Measurements from ENCODE around the gene COLEC11.
A peak's percentile ranks its signal among the peaks of the same experiment; 100 is the strongest.
"Not testable (repeated sequence)": the region's sequence is repeated elsewhere in the genome, so short reads cannot be mapped to it uniquely, and the experiment has no call there.

Gene COLEC11

DNA sequence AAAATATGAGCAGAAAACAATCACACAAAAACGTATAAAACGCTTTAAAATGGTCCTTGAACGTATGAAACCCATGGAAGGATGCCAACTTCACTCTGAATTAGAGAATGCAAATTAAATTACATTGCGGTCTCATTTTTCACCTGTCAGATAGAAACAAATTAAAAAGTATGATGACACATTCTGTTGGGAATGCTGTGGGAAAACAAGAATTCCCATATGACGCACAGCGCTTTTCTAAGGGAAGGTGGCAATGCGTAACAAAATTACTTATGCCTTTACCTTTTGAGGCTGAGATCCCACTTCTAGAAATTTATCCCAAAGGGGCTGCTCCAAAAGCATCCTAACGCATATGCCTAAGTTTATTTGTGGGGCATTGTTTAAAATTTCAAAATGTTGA lies 23.6 kb upstream of the COLEC11 start:
- Histone ChIP-seq H3K9ac (ENCODE audit: low read length) (no peak overlapping the region), H4K20me1 (ENCODE audit: low read depth, low read length) (peaks cover 5% of the 10 kb centered on the region; the same call in 1 of the 2 replicates)

DNA sequence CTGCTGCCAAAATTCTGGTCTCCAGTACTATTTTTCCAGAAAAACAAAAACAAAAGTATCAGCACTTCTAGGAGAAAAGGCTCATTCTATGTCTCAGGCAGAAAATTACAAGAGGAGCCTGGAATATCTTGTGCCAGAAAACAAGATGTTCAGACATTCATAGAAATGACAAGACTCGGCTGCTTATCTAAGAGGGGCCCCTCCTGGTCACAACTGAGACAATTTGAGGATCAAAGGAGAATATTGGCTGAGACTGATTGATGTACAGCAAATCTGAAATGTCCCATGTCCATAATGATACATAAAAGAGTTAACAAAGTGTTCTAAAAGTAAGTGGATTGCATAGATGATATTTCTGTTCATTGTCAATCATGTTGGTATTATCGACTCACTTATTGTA lies 22.3 kb upstream of the COLEC11 start:
- Histone ChIP-seq H3K9me2 (replicated peaks; ENCODE audit: insufficient read depth, low read length) (no peaks in the 10 kb centered on the region), H3K9ac (ENCODE audit: low read length) (no peak overlapping the region), H3K79me2 (ENCODE audit: insufficient read depth, low read length) (peaks cover 25% of the 10 kb centered on the region), H3F3A (ENCODE audit: insufficient read depth) (peaks cover 4% of the 10 kb centered on the region; the same call in 1 of the 2 replicates), H3K4me3 (ENCODE audit: insufficient read depth, low read length, poor library complexity, severe bottlenecking) (no peak overlapping the region), H2AFZ (ENCODE audit: low read depth, low read length, severe bottlenecking) (no peak overlapping the region), H3K9me3 (ENCODE audit: insufficient read depth, low read length) (no peaks in the 10 kb centered on the region), H3K36me3 (ENCODE audit: low read length) (peaks cover 14% of the 10 kb centered on the region), H3K4me2 (ENCODE audit: low read depth, low read length, poor library complexity, severe bottlenecking) (no peak overlapping the region), H3K27ac (ENCODE audit: low read depth, low read length) (no peak overlapping the region), H3K27me3 (ENCODE audit: low read length) (no peaks in the 10 kb centered on the region), H4K20me1 (ENCODE audit: low read depth, low read length) (peaks cover 12% of the 10 kb centered on the region; the same call in 1 of the 2 replicates)
- TF ChIP-seq EZH2phosphoT487 (conservative IDR thresholded peaks at IDR 0.05; ENCODE audit: low read length) = no peak

More for the DNA sequence above, 23.6 kb upstream of the COLEC11 start:
- H3K27me3 ChIP-seq (ENCODE audit: low read length) = no peaks in the 10 kb centered on the region
- no peak overlapping the region for H3K4me2 ChIP-seq (ENCODE audit: low read depth, low read length, poor library complexity, severe bottlenecking)
- no peak overlapping the region for H3K4me3 ChIP-seq (ENCODE audit: insufficient read depth, low read length, poor library complexity, severe bottlenecking)
- H3K27ac ChIP-seq (ENCODE audit: low read depth, low read length) = no peak overlapping the region
- H3K36me3 ChIP-seq (ENCODE audit: low read length) = peaks cover 2% of the 10 kb centered on the region
- no peaks in the 10 kb centered on the region for H3F3A ChIP-seq (ENCODE audit: insufficient read depth)
- no peak overlapping the region for H2AFZ ChIP-seq (ENCODE audit: low read depth, low read length, severe bottlenecking)
- peaks cover 11% of the 10 kb centered on the region for H3K79me2 ChIP-seq (ENCODE audit: insufficient read depth, low read length)
- no peaks in the 10 kb centered on the region for H3K9me3 ChIP-seq (ENCODE audit: insufficient read depth, low read length)
- TF ChIP-seq EZH2phosphoT487 (conservative IDR thresholded peaks at IDR 0.05; ENCODE audit: low read length) = no peak
- TF ChIP-seq, protein P1, sequence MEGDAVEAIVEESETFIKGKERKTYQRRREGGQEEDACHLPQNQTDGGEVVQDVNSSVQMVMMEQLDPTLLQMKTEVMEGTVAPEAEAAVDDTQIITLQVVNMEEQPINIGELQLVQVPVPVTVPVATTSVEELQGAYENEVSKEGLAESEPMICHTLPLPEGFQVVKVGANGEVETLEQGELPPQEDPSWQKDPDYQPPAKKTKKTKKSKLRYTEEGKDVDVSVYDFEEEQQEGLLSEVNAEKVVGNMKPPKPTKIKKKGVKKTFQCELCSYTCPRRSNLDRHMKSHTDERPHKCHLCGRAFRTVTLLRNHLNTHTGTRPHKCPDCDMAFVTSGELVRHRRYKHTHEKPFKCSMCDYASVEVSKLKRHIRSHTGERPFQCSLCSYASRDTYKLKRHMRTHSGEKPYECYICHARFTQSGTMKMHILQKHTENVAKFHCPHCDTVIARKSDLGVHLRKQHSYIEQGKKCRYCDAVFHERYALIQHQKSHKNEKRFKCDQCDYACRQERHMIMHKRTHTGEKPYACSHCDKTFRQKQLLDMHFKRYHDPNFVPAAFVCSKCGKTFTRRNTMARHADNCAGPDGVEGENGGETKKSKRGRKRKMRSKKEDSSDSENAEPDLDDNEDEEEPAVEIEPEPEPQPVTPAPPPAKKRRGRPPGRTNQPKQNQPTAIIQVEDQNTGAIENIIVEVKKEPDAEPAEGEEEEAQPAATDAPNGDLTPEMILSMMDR (IDR thresholded peaks at IDR 0.05; ENCODE audit: insufficient read depth, low read length, poor library complexity, severe bottlenecking) = no peak
- H3K9me2 ChIP-seq (replicated peaks; ENCODE audit: insufficient read depth, low read length) = no peaks in the 10 kb centered on the region

DNA sequence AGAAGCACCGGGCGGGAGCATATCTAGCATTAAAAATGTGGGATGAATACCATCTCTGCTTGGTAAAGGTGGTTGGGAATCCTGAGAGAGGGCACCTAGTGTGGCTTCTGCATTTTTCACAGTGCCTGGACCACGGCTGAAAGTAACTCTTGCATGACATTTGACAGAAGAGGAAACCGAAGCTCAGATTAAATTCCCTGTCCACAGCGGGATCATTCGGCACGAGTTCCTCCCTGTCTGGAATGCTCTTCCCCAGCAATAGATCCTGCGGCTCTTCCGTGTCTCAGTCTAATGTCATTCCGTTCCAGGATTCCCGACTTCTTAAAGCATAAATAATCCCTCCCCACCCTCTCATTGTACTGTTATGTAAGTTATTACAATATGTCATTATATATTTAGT lies 20.8 kb upstream of the COLEC11 start:
- H3K4me2 ChIP-seq (ENCODE audit: low read depth, low read length, poor library complexity, severe bottlenecking) = peak overlapping the region; percentile 65
- H3F3A ChIP-seq (ENCODE audit: insufficient read depth) = peaks cover 17% of the 10 kb centered on the region
- peaks cover 29% of the 10 kb centered on the region for H3K36me3 ChIP-seq (ENCODE audit: low read length)
- no peaks in the 10 kb centered on the region for H3K9me2 ChIP-seq (replicated peaks; ENCODE audit: insufficient read depth, low read length)
- no peak overlapping the region for H3K9ac ChIP-seq (ENCODE audit: low read length)
- TF ChIP-seq, protein P1 (IDR thresholded peaks at IDR 0.05; ENCODE audit: insufficient read depth, low read length, poor library complexity, severe bottlenecking) = no peak
- TF ChIP-seq EZH2phosphoT487 (conservative IDR thresholded peaks at IDR 0.05; ENCODE audit: low read length) = no peak
- H4K20me1 ChIP-seq (ENCODE audit: low read depth, low read length) = peaks cover 27% of the 10 kb centered on the region
- H3K27ac ChIP-seq (ENCODE audit: low read depth, low read length) = no peak overlapping the region
- H3K9me3 ChIP-seq (ENCODE audit: insufficient read depth, low read length) = no peaks in the 10 kb centered on the region
- no peak overlapping the region for H2AFZ ChIP-seq (ENCODE audit: low read depth, low read length, severe bottlenecking)
- H3K79me2 ChIP-seq (ENCODE audit: insufficient read depth, low read length) = peaks cover 40% of the 10 kb centered on the region
- peak overlapping the region; percentile 78 for H3K4me3 ChIP-seq (ENCODE audit: insufficient read depth, low read length, poor library complexity, severe bottlenecking)
- H3K27me3 ChIP-seq (ENCODE audit: low read length) = no peaks in the 10 kb centered on the region

DNA sequence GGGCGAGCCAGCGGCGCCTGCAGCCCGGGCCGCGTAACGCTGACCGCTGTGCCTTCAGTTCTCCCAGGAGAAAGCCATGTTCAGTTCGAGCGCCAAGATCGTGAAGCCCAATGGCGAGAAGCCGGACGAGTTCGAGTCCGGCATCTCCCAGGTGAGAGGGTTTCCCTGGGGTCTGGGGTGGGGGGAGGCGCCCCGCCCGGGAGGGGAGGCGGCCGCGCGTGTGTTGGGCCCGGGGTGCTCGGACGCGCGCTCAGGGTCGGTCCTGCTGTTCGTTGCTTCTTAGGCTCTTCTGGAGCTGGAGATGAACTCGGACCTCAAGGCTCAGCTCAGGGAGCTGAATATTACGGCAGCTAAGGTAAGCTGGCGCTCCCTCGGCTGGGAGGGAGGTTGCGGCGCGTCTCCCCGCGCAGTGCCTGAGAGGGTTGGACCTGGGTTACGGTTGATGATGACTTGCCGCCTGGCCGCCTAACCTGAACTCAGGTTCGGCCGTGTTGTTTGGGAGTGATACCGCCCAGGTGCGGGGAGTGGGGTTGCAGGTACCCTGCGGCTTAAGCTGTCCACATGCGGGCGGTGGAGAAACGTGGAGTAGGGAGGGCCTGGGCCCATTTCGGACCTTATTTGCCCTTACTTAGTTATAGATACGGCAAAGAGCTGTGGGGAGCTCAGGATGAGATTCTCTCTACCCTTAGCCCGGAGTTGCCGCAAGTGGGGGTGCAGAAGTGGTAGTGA lies 19.2 kb upstream of the COLEC11 start:
- H3F3A ChIP-seq (ENCODE audit: insufficient read depth) = peaks cover 26% of the 10 kb centered on the region
- TF ChIP-seq, protein P1 (IDR thresholded peaks at IDR 0.05; ENCODE audit: insufficient read depth, low read length, poor library complexity, severe bottlenecking) = no peak
- no peak for TF ChIP-seq EZH2phosphoT487 (conservative IDR thresholded peaks at IDR 0.05; ENCODE audit: low read length)
- H3K4me3 ChIP-seq (ENCODE audit: insufficient read depth, low read length, poor library complexity, severe bottlenecking) = peak overlapping the region; percentile 78
- no peaks in the 10 kb centered on the region for H3K27me3 ChIP-seq (ENCODE audit: low read length)
- peak overlapping the region; percentile 77 for H3K4me2 ChIP-seq (ENCODE audit: low read depth, low read length, poor library complexity, severe bottlenecking)
- no peaks in the 10 kb centered on the region for H3K9me2 ChIP-seq (replicated peaks; ENCODE audit: insufficient read depth, low read length)
- no peaks in the 10 kb centered on the region for H3K9me3 ChIP-seq (ENCODE audit: insufficient read depth, low read length)
- peaks cover 36% of the 10 kb centered on the region for H4K20me1 ChIP-seq (ENCODE audit: low read depth, low read length)
- peaks cover 44% of the 10 kb centered on the region for H3K36me3 ChIP-seq (ENCODE audit: low read length)
- no peak overlapping the region for H2AFZ ChIP-seq (ENCODE audit: low read depth, low read length, severe bottlenecking)
- H3K27ac ChIP-seq (ENCODE audit: low read depth, low read length) = peak overlapping the region; percentile 70
- peaks cover 49% of the 10 kb centered on the region for H3K79me2 ChIP-seq (ENCODE audit: insufficient read depth, low read length)
- H3K9ac ChIP-seq (ENCODE audit: low read length) = peak overlapping the region; percentile 90

DNA sequence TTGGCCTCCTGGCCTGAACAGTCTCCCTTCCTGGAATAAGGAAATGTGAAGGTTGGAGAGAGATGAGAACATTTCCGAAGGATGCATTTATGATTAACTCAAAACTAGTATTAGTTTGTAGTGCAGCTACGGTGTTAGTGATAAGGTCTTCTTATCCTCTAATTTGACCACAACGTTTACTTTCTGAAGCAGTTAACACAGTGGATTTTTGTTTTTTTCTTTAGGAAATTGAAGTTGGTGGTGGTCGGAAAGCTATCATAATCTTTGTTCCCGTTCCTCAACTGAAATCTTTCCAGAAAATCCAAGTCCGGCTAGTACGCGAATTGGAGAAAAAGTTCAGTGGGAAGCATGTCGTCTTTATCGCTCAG lies 18.7 kb upstream of the COLEC11 start:
- Histone ChIP-seq H3K79me2 (ENCODE audit: insufficient read depth, low read length) (peaks cover 49% of the 10 kb centered on the region), H3K4me3 (ENCODE audit: insufficient read depth, low read length, poor library complexity, severe bottlenecking) (peak overlapping the region; percentile 78), H3K4me2 (ENCODE audit: low read depth, low read length, poor library complexity, severe bottlenecking) (peak overlapping the region; percentile 77), H3F3A (ENCODE audit: insufficient read depth) (peaks cover 28% of the 10 kb centered on the region), H3K9ac (ENCODE audit: low read length) (peak overlapping the region; percentile 90), H4K20me1 (ENCODE audit: low read depth, low read length) (peaks cover 36% of the 10 kb centered on the region), H3K27ac (ENCODE audit: low read depth, low read length) (peak overlapping the region; percentile 70), H3K36me3 (ENCODE audit: low read length) (peaks cover 47% of the 10 kb centered on the region)
- not testable (repeated sequence) for H3K9me2 ChIP-seq (replicated peaks; ENCODE audit: insufficient read depth, low read length); H2AFZ ChIP-seq (ENCODE audit: low read depth, low read length, severe bottlenecking); H3K9me3 ChIP-seq (ENCODE audit: insufficient read depth, low read length); H3K27me3 ChIP-seq (ENCODE audit: low read length)

Data from SU-DHL-6 (cell line).